G401 (cell line): ENCODE measurements around the gene THAP8. TPM values are rescaled to one million over a fixed set of nuclear protein-coding genes. Genes with fewer than 3 reads are reported as not detected.
A peak's percentile ranks its signal among the peaks of the same experiment; 100 is the strongest.

Experiments
- DNase-seq: peaks from one replicate; pipeline ENCODE4 v3.0.0-alpha.2; 2015; ENCODE audit warnings: low spot score
- in situ Hi-C: cut with HindIII; loops from 2 replicates; pipeline ENCODE4 v1.10.0; 2016; ENCODE audit warnings: low sequenced_read_pairs, mixed read lengths
- total RNA-seq: library from RNA; depleted of rRNA; stranded (reverse); fragments of >200 nt; shearing (Covaris generic); gene quantifications from 2 replicates; pipeline ENCODE4 v1.2.3, GENCODE V29; 2014

Gene THAP8
- total RNA-seq, 1 experiment from 2014 or later, result 5.2 TPM

DNA sequence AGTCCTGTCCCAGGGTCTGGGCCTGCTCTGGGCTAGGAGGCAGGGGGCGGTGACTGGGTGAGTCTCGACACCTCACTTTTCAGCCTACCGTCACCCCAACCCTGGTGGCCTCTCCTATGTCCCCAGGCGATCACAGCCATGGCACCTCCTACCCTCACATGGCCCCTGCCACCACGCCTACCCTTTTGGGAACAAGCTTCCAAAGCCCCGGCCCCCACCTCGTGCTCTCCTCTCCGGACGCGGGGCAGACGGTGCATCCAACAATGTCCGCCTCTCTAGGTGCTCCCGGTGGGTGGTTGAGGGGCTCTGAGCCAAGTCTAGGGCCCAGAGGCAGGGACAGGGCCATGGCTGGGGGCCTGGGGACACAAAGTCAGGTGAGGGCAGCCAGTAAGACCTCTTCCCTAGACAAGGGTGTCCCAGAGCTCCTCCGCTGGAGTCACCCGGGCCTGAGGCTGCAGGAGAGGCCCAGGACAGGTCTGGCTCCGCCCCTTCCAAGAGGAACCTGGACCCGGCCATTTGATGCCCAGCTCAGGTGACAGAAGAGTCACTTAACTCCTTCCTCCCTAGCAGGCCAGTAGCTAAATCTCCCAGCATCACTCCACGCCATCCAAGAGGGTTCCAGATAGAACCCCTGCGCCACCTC lies 45.6 kb downstream of the THAP8 start, which contains the start of gene SYNE4:
SYNE4 (minus strand) TSS at position 478 of the 643 bp plus-strand sequence; CDS start at position 346, 132 bp downstream.
- in situ Hi-C loops, result no loop called here
- peak; percentile 95 for DNase-seq

- in situ Hi-C loops, result no loop called here
- no peak for DNase-seq
These were observed 47.1 kb downstream of the THAP8 start for GRCh38 chr19:36006955-36007354.

DNA sequence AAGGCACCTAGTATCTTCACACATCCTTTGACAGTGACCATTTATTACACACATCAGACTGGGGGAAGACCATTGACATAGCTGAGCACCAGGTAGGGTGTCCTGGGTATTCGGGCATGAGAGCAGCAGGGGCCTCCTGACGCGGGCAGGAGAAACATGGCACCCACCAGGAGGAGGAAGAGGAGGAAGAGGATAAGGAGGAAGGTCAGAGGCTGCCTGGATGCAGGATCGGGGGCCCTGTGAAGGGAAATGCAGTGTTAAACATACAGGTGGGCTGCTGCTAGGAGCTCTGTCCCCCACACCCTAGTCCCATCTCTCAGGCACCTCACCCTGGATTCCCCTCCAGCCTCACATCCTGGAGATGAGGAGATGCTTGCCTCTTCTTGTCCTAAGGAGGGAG lies 50.8 kb downstream of the THAP8 start:
- DNase-seq, result no peak
- in situ Hi-C loops, result no loop called here

- DNase-seq, result no peak
- in situ Hi-C loops, result no loop called here
These were observed 52.5 kb downstream of the THAP8 start for GRCh38 chr19:36001605-36002004.

- DNase-seq, result no peak
- in situ Hi-C loops, result no loop called here
These were observed 57.3 kb downstream of the THAP8 start for GRCh38 chr19:35996777-35997176.

- in situ Hi-C loops, result no loop called here
- peak; percentile 97 for DNase-seq
These were observed 58.8 kb downstream of the THAP8 start, which contains the start of gene SDHAF1 for GRCh38 chr19:35995048-35995993. Gene SDHAF1, plus strand, starts transcription at chr19:35995188. Its CDS starts 87 bp downstream, at chr19:35995275.

- in situ Hi-C loops, result no loop called here
- DNase-seq, result peak; percentile 37
These were observed 60.0 kb downstream of the THAP8 start for GRCh38 chr19:35993923-35994598.

- in situ Hi-C loops, result no loop called here
- no peak for DNase-seq
These were observed 60.9 kb downstream of the THAP8 start for GRCh38 chr19:35992907-35993765.

DNA sequence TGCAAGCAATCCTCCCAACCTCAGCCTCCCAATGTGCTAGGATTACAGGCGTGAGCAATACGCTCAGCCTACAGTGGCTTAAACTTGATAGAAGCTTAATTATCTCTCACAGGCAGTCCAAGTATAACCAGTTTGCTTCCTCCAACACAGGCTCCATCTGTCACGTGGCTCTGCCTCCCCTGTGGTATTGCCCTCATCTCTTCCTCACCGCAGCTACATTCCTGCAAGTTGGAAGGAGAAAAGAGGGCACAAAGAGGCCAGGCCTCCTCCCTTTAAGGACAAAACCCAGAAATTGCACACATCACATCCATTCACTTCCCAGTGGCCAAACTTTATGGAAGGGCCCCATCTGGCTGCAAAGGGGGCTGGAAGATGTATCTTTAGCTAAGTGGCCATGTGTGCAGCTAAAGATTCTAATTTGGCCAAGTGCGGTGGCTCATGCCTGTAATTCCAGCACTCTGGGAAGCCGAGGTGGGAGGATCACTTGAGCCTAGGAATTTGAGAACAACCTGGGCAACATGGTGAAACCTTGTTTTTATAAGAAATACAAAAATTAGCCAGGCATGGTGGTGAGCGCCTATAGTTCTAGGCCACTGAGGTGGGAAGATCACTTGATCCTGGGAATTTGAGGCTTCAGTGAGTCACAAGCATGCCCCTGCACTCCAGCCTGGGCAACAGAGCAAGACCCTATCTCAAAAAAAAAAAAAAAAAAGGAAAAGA lies 62.2 kb downstream of the THAP8 start:
- in situ Hi-C loops, result no loop called here
- DNase-seq, result no peak

GRCh38 chr19:35990771-35991730 lies 63.0 kb downstream of the THAP8 start:
- in situ Hi-C loops, result no loop called here
- DNase-seq, result no peak

DNA sequence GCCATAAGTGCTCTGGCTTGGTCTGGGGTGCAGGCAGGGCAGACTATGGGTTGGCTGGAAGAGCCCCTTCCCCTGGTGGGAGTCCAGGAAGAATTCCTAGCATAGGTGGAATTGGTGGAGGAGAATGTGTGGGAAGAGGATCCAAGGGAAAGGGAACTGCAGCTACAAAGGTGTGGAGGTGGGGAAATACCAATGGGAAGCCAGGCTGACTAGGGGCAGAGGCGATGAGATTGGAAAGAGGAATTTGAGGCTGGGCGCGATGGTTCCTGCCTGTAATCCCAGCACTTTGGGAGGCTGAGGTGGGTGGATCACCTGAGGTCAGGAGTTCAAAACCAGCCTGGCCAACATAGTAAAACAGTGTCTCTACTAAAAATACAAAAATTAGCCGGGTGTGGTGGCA lies 63.9 kb downstream of the THAP8 start:
- DNase-seq, result no peak
- in situ Hi-C loops, result no loop called here

- in situ Hi-C loops, result no loop called here
These were observed 65.3 kb downstream of the THAP8 start for GRCh38 chr19:35988824-35989223.

GRCh38 chr19:35987571-35987896 lies 66.6 kb downstream of the THAP8 start:
- DNase-seq, result no peak
- in situ Hi-C loops, result no loop called here

More at GRCh38 chr19:35988824-35989223, 65.3 kb downstream of the THAP8 start:
- no peak for DNase-seq

GRCh38 chr19:35986664-35987570 lies 67.2 kb downstream of the THAP8 start:
- peak; percentile 73 for DNase-seq
- in situ Hi-C loops, result no loop called here

GRCh38 chr19:35986111-35986510 lies 68.0 kb downstream of the THAP8 start:
- in situ Hi-C loops, result no loop called here

More at GRCh38 chr19:35986111-35986510, 68.0 kb downstream of the THAP8 start:
- peak; percentile 66 for DNase-seq
